Activated effector memory CD4-positive, alpha-beta T cell treated with anti-CD3 and anti-CD28 coated beads, Interleukin-2, amount 50 U/mL, for 16 hours (primary cell): ENCODE results near the gene TTL.
"Not testable (repeated sequence)": the region's sequence is repeated elsewhere in the genome, so short reads cannot be mapped to it uniquely, and the experiment has no call there.

ENCODE experiments used
- DNase-seq: peaks from one replicate; pipeline ENCODE4 v3.0.0-alpha.2; 2020

The TTL gene

GRCh38 chr2:112476434-112476833 is 5.5 kb upstream of the TTL start:
- no peak for DNase-seq

- peak; percentile 75 for DNase-seq
These were observed 1.4 kb upstream of the TTL start for GRCh38 chr2:112480530-112481049.

GRCh38 chr2:112481050-112481527 is 867 bp upstream of the TTL start:
- peak; percentile 94 for DNase-seq

DNA sequence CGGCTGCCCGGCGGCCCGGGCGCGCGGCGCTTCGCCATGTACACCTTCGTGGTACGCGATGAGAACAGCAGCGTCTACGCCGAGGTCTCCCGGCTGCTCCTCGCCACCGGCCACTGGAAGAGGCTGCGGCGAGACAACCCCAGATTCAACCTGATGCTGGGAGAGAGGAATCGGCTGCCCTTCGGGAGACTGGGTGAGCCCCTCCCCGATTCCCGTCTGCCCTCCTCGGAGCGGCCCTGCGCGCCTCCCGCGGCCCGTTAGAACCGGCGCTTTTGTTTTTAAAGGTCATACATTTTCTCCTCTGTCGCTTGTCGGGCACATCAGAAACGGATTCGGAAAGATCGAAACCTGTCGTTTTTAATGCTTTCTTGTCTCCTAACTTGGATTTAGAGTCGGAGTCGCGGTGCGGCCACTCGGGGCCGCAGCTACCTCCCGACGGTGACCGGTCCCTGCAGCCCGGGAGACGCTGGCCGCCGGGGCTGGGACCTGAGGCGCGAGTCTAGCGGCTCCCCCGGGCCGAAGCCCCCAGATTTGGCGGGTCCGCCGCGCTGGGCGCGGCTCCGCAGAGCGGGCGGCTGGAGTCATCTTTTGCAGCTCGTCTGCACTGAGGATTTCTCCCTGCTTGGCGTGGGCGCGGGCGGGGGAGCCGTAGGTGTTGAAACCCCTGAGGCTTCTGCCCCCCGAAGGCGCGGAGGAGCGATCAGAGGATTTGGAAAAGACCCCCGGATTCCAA is 519 bp downstream of the TTL start:
- peak; percentile 78 for DNase-seq

GRCh38 chr2:112483042-112483473 is 1.1 kb downstream of the TTL start:
- no peak for DNase-seq

GRCh38 chr2:112483831-112484230 is 1.9 kb downstream of the TTL start:
- no peak for DNase-seq

GRCh38 chr2:112485849-112486248 is 3.9 kb downstream of the TTL start:
- DNase-seq, result no peak

GRCh38 chr2:112486895-112487294 is 4.9 kb downstream of the TTL start:
- no peak for DNase-seq

- DNase-seq, result no peak
These were observed 5.5 kb downstream of the TTL start for GRCh38 chr2:112487444-112487961.

- DNase-seq, result no peak
These were observed 6.2 kb downstream of the TTL start for GRCh38 chr2:112488201-112488600.

- DNase-seq, result no peak
These were observed 10.0 kb downstream of the TTL start for GRCh38 chr2:112491946-112492345.

DNA sequence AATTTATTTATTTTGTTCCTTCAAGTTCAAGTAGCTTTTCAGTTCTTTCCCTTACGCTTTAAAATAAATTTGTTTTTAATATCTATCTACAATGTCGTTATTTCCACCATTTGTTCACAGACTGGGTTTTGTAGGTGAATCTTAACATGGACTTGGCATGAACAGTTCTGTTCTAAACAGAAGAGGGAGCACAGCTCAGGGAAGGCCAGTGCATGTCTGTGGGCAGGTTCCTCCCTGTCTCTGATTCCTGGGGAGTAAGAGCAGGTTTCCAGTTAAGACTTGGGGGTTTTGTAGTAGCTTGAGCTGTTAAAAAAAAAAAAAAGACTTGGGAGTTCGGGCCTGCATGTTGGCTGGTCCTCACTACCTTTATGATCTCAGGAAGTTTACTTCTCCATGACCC is 11.1 kb downstream of the TTL start:
- no peak for DNase-seq

- DNase-seq, result no peak
These were observed 12.1 kb downstream of the TTL start for GRCh38 chr2:112493858-112494648.

GRCh38 chr2:112494828-112495227 is 12.9 kb downstream of the TTL start:
- DNase-seq, result no peak

DNA sequence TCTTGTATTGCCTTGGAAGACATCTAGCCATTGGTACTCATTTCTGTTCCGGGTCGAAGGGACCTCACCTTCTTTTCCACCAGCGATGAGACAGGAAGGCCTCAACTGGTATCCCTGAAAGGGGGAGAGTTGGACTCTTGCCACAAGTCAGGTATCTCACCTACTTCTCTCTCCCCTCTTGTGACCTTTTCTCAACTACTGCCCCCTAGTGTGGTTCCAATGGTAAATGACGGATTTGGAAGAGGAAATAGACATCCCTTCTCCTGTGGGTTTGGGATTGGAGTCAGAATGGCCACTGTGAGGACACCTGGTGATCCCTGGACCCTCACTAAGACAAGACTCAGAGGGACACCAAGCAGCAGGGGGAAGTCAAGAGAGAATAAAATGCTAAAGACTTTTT is 13.9 kb downstream of the TTL start:
- not testable (repeated sequence) for DNase-seq

- peak; percentile 76 for DNase-seq
These were observed 19.0 kb downstream of the TTL start for GRCh38 chr2:112500850-112501484.

GRCh38 chr2:112509239-112509998 is 27.5 kb downstream of the TTL start:
- not testable (repeated sequence) for DNase-seq

DNA sequence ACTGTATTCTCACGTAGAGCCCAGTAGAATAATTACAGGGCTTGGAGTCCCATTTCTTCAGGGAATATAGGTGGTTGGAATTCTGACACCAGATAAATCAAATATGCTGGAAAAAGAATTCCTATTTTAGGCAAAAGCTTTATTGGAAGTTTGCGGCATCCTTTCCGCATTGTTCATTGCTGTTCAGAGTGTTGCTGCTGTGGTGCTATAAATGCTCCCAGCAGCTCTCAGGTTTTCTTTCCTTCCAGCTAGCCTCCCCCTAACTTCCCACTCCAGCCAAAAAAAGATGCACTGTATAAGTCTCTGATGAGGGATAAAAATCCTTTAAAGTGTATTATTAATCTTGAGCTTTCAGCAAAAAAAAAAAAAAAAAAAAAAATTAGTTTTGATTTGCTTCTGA is 34.8 kb downstream of the TTL start:
- DNase-seq, result no peak

DNA sequence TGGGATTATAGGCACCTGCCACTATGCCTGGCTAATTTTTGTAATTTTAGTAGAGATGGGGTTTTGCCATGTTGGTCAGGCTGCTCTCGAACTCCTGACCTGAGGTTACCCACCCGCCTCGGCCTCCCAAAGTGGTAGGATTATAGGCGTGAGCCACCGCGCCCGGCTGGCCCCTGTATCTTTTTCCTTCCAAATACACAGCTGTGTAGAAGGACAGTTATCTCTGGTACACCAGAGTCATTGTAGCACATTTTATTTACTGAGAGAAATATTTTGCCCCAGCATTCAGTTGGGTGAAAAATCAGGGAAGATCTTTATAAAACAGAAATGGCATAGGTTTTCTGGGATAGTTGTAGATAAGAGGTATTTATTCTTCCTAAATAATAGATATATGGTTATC is 36.9 kb downstream of the TTL start:
- DNase-seq, result no peak

DNA sequence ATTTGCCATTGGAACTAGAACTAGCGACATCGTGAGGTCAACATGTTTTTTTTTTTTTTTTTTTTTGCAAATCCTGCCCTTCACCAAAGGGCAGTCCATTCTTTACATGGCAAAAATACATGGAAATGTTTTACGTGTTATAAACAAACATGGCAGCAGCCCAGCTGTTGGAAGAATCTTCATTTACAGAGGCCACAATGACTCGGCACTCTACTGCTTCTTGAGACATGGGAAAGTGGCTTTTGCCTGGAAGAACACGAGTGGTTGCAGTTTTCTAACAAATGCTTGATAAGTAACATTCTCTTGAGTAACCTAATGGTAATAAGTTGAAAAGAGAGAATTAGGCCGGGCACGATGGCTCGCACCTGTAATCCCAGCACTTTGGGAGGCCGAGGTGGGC is 37.5 kb downstream of the TTL start:
- DNase-seq, result no peak

DNA sequence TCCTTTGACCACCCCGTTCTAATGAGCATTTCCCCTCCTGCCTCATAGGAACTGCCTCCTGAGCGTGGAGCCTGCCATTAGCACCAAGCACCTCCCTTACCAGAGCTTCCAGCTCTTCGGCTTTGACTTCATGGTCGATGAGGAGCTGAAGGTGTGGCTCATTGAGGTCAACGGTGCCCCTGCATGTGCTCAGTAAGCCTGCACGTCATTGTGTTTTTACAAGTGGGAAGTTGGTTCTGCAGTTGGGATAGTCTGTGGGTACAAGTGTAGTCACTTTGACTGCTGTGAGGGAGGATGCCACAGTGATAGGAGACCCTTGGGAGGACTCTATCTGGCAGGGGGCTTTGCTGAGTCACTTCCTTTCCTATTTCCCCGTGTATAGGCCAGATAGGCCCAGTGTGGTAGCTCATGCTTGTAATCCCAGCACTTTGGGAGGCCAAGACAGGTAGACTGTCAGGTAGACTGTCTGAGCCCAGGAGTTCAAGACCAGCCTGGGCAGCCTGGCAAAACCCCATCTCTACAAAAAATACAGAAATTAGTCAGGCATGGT is 38.4 kb downstream of the TTL start:
- no peak for DNase-seq

- DNase-seq, result no peak
These were observed 41.4 kb downstream of the TTL start for GRCh38 chr2:112523291-112523777.
